Activated naive CD8-positive, alpha-beta T cell treated with anti-CD3 and anti-CD28 coated beads, Interleukin-2, amount 50 U/mL, for 24 hours (primary cell): ENCODE data around the gene RNF130.

Experiments used
- ATAC-seq: fragments of 150-1000 bp; cut with Tn5 transposase; one replicate; pipeline ENCODE4 v1.10.0; 2021
- DNase-seq: peaks from one replicate; pipeline ENCODE4 v3.0.0; 2021
- H3K27ac Mint-ChIP-seq: one replicate; pipeline ENCODE4 v1.8.0; 2021; ENCODE audit warnings: mild to moderate bottlenecking, mixed read lengths
- H3K27me3 Mint-ChIP-seq: one replicate; pipeline ENCODE4 v1.8.0; 2021; ENCODE audit warnings: mixed read lengths
- H3K36me3 Mint-ChIP-seq: one replicate; pipeline ENCODE4 v1.8.0; 2021; ENCODE audit warnings: low read depth, mixed read lengths
- H3K4me1 Mint-ChIP-seq: one replicate; pipeline ENCODE4 v1.8.0; 2021; ENCODE audit warnings: mixed read lengths
- H3K4me3 Mint-ChIP-seq: one replicate; pipeline ENCODE4 v1.8.0; 2021; ENCODE audit warnings: mild to moderate bottlenecking, moderate library complexity, mixed read lengths
- H3K9me3 Mint-ChIP-seq: one replicate; pipeline ENCODE4 v1.8.0; 2021; ENCODE audit warnings: mixed read lengths

The RNF130 gene

GRCh38 chr5:179909224-179909623 lies 162.3 kb downstream of the RNF130 start:
- H3K36me3 Mint-ChIP-seq, result peaks cover 8% of the 10 kb centered on the region

GRCh38 chr5:179908528-179908927 lies 163.0 kb downstream of the RNF130 start:
- peaks cover 11% of the 10 kb centered on the region for H3K36me3 Mint-ChIP-seq
- no peaks in the 10 kb centered on the region for H3K9me3 Mint-ChIP-seq
- ATAC-seq (no peak), DNase-seq (no peak)
- no peaks in the 10 kb centered on the region for H3K27me3 Mint-ChIP-seq
- peak overlapping the region; percentile 80 for H3K4me3 Mint-ChIP-seq
- peaks cover 20% of the 10 kb centered on the region for H3K4me1 Mint-ChIP-seq
- peak overlapping the region; percentile 75 for H3K27ac Mint-ChIP-seq

More at GRCh38 chr5:179909224-179909623, 162.3 kb downstream of the RNF130 start:
- Mint-ChIP-seq H3K27me3 (no peaks in the 10 kb centered on the region), H3K27ac (no peak overlapping the region), H3K9me3 (no peaks in the 10 kb centered on the region), H3K4me3 (no peak overlapping the region), H3K4me1 (peaks cover 20% of the 10 kb centered on the region)
- no peak for ATAC-seq
- no peak for DNase-seq

GRCh38 chr5:179907556-179908324 lies 163.8 kb downstream of the RNF130 start, which contains the start of gene TBC1D9B:
Gene TBC1D9B, minus strand, starts transcription at chr5:179907897. Its CDS starts 76 bp downstream, at chr5:179907821.
- peak; percentile 88 for ATAC-seq
- Mint-ChIP-seq H3K9me3 (no peaks in the 10 kb centered on the region), H3K27ac (peak within 1 kb of the TSS; percentile 79), H3K36me3 (peaks cover 12% of the 10 kb centered on the region), H3K4me3 (peak within 1 kb of the TSS; percentile 86), H3K27me3 (no peaks in the 10 kb centered on the region), H3K4me1 (peaks cover 20% of the 10 kb centered on the region)
- DNase-seq, result peak; percentile 69

DNA sequence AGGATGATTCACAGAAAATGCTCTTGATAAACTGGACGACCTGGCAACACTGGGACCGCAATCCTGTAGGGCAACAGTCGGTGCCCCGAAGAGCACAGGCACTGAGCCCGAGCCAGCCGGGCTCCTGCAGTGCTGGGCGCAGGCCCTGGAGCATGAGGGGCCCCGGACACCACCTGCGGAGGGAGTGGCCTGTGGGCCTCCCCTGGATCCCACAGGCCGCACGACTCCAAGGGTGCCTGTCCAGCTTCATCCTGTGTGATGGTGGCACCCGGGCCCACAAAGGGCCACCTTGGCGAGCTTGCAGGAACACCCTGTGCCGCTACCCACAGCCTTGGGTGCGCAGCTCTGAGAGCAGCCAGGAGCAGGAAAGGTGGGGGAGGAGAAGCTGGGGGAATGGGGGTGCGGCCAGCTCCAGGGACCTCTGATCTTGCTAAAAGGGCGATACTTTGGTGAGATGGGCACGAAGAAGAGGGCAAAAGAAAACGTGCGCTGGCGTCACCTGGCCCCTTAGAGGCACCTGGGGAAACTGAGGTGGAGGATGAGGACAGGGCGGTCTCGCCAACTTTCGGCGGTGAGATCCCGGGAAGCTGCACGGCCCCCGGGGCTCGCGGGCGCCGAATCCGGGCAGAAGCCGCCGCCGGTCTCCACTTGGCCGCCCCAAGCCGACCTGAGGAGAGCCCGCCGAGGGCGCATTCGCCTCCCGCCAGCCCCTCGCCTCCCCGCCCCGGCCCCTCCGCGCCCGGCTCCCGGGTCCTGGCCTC lies 164.6 kb downstream of the RNF130 start:
- DNase-seq (peak; percentile 23), ATAC-seq (peak; percentile 16)
- H3K27me3 Mint-ChIP-seq, result no peaks in the 10 kb centered on the region
- H3K4me1 Mint-ChIP-seq, result peaks cover 20% of the 10 kb centered on the region
- H3K4me3 Mint-ChIP-seq, result peak overlapping the region; percentile 86
- no peaks in the 10 kb centered on the region for H3K9me3 Mint-ChIP-seq
- H3K27ac Mint-ChIP-seq, result peak overlapping the region; percentile 79
- peaks cover 13% of the 10 kb centered on the region for H3K36me3 Mint-ChIP-seq

DNA sequence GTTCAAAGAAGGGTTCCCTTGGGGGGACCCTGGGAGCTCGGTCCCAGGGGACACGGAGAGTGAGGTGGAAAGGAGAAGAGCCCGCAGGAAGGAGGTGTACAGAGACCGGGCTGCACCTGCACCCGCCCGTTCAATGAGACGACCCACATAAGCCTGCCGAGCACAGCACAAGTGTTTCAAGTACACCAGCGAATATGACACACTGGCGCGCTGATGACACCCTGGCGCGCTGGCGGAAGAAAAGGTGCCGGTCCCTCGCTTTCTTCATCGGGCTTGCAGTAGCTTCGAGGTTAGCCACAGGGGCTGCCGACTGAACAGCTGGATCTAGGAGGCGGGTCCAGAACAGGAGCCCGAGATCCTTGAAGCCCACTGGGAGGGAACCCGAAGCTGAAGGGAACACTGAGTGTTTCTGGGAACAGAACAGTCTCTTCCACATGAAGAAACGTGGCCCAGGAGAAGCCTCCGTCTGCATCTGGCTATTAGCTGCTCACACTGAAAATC lies 165.2 kb downstream of the RNF130 start:
- peak overlapping the region; percentile 86 for H3K4me3 Mint-ChIP-seq
- peak overlapping the region; percentile 79 for H3K27ac Mint-ChIP-seq
- H3K27me3 Mint-ChIP-seq, result no peaks in the 10 kb centered on the region
- peaks cover 20% of the 10 kb centered on the region for H3K4me1 Mint-ChIP-seq
- ATAC-seq (no peak), DNase-seq (no peak)
- no peaks in the 10 kb centered on the region for H3K9me3 Mint-ChIP-seq
- H3K36me3 Mint-ChIP-seq, result peaks cover 16% of the 10 kb centered on the region

DNA sequence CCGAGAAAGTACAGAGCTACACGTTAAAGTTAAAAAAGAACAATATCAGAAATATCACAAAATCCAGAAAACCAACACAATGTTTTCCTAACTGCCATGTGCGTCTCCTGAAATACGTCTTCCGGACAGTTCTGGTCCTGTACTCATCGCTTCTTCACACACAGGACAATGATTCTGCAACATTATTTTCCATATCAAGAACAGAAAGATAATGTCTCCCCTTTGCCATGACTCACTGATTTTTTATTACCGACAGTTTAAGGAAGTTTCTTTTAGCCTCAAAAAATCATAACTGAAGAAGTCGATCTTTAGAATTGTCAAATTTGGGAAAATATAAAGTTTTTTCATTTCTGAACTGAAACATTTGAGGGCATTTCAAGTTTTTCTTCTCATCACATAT lies 166.4 kb downstream of the RNF130 start:
- Mint-ChIP-seq H3K4me1 (peaks cover 20% of the 10 kb centered on the region), H3K36me3 (peaks cover 18% of the 10 kb centered on the region), H3K4me3 (no peak overlapping the region), H3K27me3 (no peaks in the 10 kb centered on the region), H3K27ac (no peak overlapping the region), H3K9me3 (no peaks in the 10 kb centered on the region)
- DNase-seq, result no peak
- no peak for ATAC-seq
